MM.1S (cell line): ENCODE measurements around the gene BMP3.

Experiments
- CTCF ChIP-seq: fragments of 300-600 bp; sonication (generic); IDR thresholded peaks from 2 replicates; pipeline ENCODE4 v1.5.1; 2016; ENCODE audit warnings: antibody characterized with exemption, low read length, mixed read lengths
- EZH2 ChIP-seq: fragments of 300-600 bp; sonication (generic); optimal IDR thresholded peaks from 2 replicates; pipeline ENCODE3; 2017; ENCODE audit warnings: low read depth, mild to moderate bottlenecking, antibody characterized with exemption, low read length, mixed read lengths

GRCh38 chr4:81069706-81070331, 39.3 kb downstream of the BMP3 start:
- TF ChIP-seq CTCF, result peak; percentile 92
- TF ChIP-seq EZH2, result no peak
